Amniotic stem cell (primary cell): ENCODE data around the gene ANOS1.
"Not testable (repeated sequence)": the region's sequence is repeated elsewhere in the genome, so short reads cannot be mapped to it uniquely, and the experiment has no call there.

Experiments
- DNase-seq: peaks from one replicate; lab custom pipeline; 2025; lab: John Stamatoyannopoulos, UW

ANOS1 gene

DNA sequence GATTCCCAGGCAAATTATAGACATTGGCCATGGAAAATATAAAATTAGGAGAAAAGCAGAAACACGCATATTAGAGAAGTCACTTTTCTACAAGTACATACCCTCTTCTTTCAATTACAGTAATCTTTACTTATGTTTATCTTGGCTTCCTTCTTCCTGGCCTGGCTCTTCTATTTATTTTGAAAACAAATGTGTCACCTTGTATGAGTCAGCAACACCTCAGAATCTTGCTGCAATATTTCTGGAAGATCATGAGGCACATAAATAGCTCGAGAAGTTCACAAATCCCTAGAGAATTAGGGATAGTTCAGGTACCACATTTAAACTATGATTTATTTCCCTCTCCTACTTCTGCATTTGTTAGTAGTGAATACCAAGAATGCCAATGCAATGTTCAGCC lies 124.6 kb downstream of the ANOS1 start:
- DNase-seq: no peak

GRCh38 chrX:8604131-8604530 lies 127.8 kb downstream of the ANOS1 start:
- DNase-seq: no peak

GRCh38 chrX:8591501-8591900 lies 140.4 kb downstream of the ANOS1 start:
- DNase-seq: no peak

GRCh38 chrX:8586953-8587352 lies 145.0 kb downstream of the ANOS1 start:
- no peak for DNase-seq

- DNase-seq: no peak
Measured at GRCh38 chrX:8579602-8580001, 152.3 kb downstream of the ANOS1 start.

- DNase-seq: no peak
Measured at GRCh38 chrX:8576821-8577220, 155.1 kb downstream of the ANOS1 start.

- DNase-seq: no peak
Measured at GRCh38 chrX:8565729-8566128, 166.2 kb downstream of the ANOS1 start.

DNA sequence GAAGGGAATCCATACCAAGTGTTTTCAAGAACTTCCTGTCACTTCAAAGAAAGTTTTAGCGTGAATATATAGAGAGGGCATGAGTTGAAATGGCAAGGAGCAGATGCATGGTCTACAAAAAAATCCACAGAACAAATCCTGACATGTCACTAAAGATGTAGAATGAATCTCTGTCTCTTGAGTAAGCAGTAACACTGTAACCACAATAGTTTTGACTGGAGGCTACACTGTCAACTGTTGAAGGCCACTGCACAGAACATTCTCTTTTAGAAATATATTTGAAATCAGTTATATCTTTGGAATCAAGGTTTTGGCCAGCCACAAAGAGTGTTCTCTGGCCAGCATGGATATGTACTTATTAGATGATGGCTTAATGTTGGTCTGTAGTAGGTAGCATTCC lies 183.5 kb downstream of the ANOS1 start:
- no peak for DNase-seq

DNA sequence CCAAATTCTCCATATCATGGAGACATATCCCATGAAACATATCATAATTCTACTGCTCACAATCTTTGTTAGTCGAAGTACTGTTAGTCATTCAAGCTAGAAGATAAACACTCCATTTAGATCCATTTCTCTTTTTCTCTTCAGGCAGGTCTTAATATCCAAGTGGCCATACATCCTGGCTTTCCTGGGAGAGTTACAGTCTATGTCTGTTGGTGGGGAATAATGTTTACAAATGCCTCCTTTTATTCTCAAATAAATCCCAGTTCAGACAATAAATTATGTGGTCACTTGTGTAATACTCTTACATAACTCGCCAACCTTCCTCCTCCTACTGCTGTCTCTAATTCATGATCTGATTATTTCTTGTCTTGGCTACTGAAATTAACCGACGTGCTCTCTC lies 185.2 kb downstream of the ANOS1 start:
- no peak for DNase-seq

DNA sequence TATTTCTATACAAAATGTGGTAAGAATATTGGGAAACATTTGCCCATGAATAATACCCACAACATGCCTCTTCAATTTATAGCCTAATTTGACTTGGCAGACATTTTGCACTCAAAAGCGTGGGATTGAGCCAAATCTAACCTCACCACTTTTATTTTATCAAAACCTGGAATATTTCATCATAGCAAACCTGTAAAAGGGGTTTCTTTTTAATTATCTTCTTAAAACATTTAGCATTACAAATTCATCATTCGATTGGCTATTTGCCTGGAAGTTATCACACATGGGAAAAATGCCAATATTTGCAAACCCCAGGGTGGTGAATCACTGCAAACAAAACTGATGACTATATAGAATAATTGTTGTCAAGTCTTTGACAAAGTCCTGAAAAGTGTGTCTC lies 211.1 kb downstream of the ANOS1 start:
- DNase-seq: no peak

GRCh38 chrX:8520178-8520577 lies 211.8 kb downstream of the ANOS1 start:
- no peak for DNase-seq

DNA sequence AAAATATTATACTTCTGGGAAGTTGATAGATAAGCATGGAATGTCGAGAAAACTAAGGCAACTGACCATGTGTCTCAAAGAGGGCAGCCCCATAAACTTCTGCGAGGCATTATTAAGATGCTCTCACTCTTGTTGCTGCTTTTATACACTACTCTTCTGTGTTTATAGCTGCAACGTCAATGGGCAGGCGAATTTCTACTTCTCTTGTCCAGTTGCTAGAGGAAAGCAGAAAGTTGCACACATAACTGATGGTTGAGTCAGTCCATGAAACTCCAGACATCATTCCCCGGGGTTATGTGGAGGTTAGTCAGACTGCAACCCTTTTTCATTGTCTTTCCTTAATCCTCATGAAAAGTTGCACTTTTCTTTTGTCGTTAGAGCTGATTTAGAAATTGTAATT lies 227.5 kb downstream of the ANOS1 start:
- no peak for DNase-seq

DNA sequence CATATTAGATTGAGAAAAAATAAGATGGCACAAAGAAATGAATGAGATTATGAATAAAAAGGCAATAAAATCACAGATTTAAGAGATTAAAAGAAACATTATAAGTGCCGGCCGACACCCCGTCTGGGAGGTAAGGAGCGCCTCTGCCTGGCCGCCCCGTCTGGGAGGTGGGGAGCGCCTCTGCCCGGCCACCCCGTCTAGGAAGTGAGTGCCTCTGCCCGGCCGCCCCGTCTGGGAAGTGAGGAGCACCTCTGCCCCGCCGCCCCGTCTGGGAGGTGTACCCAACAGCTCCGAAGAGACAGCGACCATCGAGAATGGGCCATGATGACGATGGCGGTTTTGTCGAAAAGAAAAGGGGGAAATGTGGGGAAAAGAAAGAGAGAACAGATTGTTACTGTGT lies 229.8 kb downstream of the ANOS1 start:
- not testable (repeated sequence) for DNase-seq

GRCh38 chrX:8500203-8500602 lies 231.7 kb downstream of the ANOS1 start:
- DNase-seq: no peak

GRCh38 chrX:8495036-8495435 lies 236.9 kb downstream of the ANOS1 start:
- DNase-seq: not testable (repeated sequence)

GRCh38 chrX:8484360-8484949 lies 247.5 kb downstream of the ANOS1 start:
- DNase-seq: no peak
